HL-60/S4 (cell line): ENCODE data around the gene BBS9.
"Not testable (repeated sequence)": the region's sequence is repeated elsewhere in the genome, so short reads cannot be mapped to it uniquely, and the experiment has no call there.

ENCODE experiments used
- in situ Hi-C: fragments of 300-500 bp; cut with MboI; formaldehyde crosslinking; loops from 2 replicates; pipeline ENCODE4 v1.14.3; 2022; ENCODE audit warnings: low sequenced_read_pairs

Gene BBS9

GRCh38 chr7:33423646-33424020 lies 294.3 kb downstream of the BBS9 start:
- in situ Hi-C loops, result no loop called here

DNA sequence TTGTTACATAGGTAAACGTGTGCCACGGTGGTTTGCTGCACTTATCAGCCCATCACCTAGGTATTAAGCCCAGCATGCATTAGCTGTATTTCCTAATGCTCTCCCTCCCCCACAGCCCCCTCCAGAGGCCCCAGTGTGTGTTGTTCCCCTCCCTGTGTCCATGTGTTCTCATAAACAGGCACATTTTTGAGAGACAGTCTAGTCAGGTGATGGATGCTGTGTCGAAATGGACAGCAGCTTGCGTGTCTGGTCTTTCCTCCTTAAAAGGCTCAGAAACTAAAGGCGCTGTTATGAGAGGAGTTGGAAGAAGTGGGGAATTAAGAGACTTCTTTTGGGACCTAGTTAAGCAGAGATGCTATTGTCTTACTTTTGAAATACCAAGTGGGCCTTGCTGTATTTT lies 296.0 kb downstream of the BBS9 start:
- in situ Hi-C loops, result no loop called here

DNA sequence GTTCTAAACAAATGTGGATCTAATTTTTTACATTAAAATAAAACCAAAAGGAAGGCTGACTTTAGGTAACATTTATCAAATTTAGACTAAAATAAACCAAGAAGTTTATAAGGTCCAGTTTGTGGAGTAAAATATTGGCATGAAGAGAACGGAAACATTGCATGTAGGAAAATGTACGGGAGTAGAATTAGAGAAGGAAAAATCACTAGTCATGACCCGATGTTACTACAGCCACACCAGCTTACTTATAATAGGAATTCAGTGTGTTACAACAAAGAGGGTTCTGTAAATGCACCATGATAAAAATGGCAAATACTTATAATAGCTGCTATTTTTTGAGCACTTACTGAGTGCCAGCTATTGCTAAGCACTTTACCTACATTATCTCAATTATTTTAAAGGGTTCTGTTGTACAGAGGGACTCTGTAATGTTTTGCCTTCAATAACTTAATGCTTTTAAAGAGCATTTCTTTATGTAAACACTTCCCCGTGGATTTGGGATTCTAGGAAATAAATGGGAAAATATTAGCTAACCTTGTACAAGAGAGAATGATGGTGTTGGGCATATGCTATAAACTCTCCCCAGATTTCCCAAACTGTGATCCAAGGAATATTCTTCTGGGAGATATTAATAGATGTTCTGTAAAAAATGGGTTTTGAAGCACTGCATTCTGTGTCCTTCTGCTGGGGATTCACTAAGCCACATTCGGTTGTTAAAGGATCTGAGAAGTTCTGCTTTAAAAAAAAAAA lies 296.7 kb downstream of the BBS9 start:
- in situ Hi-C loops, result no loop called here

DNA sequence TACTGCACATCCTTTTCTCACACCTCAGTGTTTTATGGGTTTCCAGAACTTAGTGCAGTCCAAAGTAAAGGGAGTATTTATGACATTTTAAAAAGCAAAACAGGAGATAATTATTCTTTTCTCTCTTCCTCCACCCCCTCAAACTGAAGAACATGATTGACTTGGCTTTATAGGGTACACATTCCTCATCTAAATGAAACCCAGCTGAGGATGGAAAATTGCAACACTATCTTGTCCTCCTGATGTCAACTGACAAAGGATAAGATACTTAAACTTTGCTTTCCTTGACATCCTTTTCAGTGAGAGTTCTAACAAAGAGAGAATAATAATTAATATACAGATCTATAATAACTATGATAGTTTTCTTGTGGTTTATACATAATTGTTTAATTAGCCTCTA lies 299.1 kb downstream of the BBS9 start:
- in situ Hi-C loops, result no loop called here

DNA sequence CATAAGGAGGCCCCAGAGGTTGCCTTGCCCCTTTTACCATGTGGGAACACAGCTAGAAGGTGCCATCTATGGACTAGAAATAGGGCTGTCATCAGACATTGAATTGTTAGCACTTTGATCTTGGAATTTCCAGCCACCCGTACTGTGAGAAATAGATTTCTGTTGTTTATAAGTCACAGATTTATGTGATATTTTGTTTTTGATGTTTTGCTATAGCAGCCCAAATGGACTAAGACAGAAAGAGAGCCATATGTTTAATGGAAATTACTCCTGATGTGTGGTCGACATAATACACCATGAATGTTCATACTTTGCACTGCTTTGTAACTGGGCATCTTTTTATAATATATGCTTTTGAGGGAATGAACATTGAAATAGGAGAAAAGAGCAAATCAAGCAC lies 302.2 kb downstream of the BBS9 start:
- in situ Hi-C loops, result no loop called here

DNA sequence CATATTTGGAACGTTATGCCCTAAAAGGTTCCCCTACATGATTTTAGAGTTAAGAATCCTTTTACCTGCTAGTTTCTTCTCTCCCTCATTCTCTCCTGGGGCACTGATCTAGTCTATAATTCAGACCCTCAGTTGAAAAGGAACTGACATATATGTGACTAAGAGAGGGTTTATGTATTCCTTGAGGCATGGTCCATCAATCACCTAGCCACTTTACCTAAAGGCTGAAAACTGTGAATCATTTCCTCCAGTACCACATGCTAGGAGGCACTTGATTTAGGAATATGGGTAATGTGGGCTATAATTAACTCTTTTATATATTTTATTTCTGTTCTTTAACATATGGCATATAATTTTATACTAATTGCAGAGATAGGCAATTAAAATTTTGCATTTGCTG lies 303.5 kb downstream of the BBS9 start:
- in situ Hi-C loops, result no loop called here

GRCh38 chr7:33433357-33433756 lies 304.0 kb downstream of the BBS9 start:
- in situ Hi-C loops, result no loop called here

GRCh38 chr7:33444511-33444910 lies 315.1 kb downstream of the BBS9 start:
- in situ Hi-C loops, result no loop called here

DNA sequence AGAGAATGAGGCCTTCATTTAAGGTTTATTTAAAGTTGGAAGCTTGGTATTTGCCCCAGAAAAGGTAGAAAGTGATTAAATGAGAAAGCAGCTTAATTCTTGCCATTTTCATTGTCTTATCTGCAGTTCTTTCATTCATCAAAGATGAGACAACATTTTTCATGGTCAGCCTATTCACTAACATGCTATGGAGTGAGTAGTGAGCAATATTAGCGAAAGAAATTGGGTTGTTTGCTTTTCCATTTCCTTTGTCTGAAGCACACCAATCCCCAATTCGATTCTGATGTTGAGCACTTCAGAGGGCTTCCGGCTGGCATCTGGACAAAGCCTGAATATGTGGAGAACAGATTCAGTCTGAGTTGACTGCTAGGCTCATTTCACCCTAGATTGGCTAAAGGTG lies 317.2 kb downstream of the BBS9 start:
- in situ Hi-C loops, result no loop called here

DNA sequence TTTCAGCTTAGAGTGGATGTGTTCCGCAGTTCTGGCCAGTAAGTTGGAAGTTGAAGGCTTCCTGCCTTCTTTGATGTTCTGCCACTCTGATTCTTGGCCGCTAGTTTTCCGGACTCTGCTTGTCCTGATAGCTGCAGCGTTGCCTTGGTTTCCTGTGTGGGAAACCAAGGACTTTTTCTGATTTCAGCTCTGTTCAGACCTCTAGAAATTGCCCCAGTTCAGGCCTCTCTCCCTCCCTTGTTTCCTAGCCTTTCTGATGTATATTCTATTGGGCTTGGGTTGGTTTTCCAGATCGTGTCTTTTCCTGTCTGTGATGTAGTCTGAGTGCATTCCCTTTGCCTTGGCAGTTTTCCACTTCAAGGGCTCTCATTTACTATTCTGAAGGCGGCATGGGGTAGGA lies 318.7 kb downstream of the BBS9 start:
- in situ Hi-C loops, result no loop called here

DNA sequence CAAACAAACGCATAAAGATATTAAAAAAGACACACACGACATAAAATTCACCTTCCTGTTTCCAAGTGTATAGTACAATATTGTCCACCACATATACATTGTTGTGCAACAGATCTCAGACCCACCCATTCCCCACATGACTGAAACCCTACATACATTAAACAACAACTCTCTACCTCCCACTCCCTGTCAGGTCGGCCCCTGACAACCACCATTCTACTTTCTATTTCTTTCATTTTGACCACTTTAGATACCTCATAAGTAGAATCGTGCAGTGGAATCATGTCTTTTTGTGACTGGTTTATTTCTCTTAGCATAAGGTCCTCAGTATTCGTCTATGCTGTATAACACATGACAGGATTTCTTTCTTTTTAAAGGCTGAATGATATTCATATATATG lies 320.5 kb downstream of the BBS9 start:
- in situ Hi-C loops, result no loop called here

- in situ Hi-C loops, result no loop called here
Observed at GRCh38 chr7:33452805-33453502, 323.6 kb downstream of the BBS9 start.

- in situ Hi-C loops, result no loop called here
Observed at GRCh38 chr7:33457039-33457438, 327.7 kb downstream of the BBS9 start.

- in situ Hi-C loops, result no loop called here
Observed at GRCh38 chr7:33458581-33458980, 329.2 kb downstream of the BBS9 start.

GRCh38 chr7:33459340-33459751 lies 330.0 kb downstream of the BBS9 start:
- in situ Hi-C loops, result no loop called here

DNA sequence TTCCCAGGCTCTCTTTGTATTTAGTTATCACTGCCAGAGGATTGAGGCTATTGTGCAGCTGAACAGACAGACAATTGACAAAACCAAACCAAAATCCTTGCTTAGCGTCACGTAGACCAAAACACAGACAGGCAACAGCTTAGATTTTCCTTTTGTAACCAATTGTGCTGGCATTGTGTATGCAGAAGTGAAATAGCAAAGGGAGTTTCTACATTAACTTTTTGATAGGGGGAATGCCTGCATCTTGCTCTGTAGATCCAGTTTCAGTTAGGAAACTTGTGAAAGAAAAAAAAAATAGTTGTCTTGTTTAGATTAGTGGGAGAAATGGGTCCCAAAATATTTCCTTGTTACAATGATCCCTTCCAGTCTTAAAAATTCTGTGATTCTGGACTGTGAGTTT lies 333.8 kb downstream of the BBS9 start:
- in situ Hi-C loops, result no loop called here

- in situ Hi-C loops, result no loop called here
Observed at GRCh38 chr7:33466203-33466602, 336.8 kb downstream of the BBS9 start.

GRCh38 chr7:33471636-33472242 lies 342.4 kb downstream of the BBS9 start:
- in situ Hi-C loops, result no loop called here

GRCh38 chr7:33472348-33473025 lies 343.1 kb downstream of the BBS9 start:
- in situ Hi-C loops, result no loop called here

GRCh38 chr7:33477719-33478480 lies 348.5 kb downstream of the BBS9 start:
- in situ Hi-C loops, result no loop called here

DNA sequence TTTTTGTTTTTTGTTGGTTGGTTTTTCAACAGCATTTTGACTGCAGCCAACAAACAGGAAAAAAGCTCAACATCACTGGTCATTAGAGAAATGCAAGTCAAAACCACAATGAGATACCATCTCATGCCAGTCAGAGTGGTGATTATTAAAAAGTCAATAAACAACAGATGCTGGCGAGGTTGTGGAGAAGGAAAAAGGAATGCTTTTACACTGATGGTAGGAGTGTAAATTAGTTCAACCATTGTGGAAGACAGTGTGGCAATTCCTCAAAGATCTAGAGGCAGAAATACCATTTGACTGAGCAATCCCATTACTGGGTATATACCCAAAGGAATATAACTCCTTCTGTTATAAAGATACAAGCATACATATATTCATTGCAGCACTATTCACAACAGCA lies 355.1 kb downstream of the BBS9 start:
- in situ Hi-C loops, result not testable (repeated sequence)
